Heart left ventricle (tissue), 13 donors: ENCODE measurements around the gene ENAH.

Experiments used
- CTCF ChIP-seq, 12 donors: fragments of 200-600 bp; sonication (generic) in 4 of 12; IDR thresholded peaks; one replicate each; pipeline versions ENCODE4 v1.5.0 to v1.8.0; 2018 to 2022; ENCODE audit warnings: antibody characterized with exemption in 12 of 12, mild to moderate bottlenecking in 5 of 12
- POLR2A ChIP-seq, 2 donors: fragments of 450-650 bp; IDR thresholded peaks; one replicate each; pipeline ENCODE4 v1.6.1; 2017; ENCODE audit warnings: antibody characterized with exemption in 2 of 2, mild to moderate bottlenecking in 2 of 2, moderate library complexity in 2 of 2
- donor health status: ischemic (EF 13 %, LVEDD 7.1; RV severe dilation, severe dysfunction).
- donor health status: DM: no; HTN: yes; CAD: no.
- donor health status: DM: no; HTN: no; CAD: no.
- donor health status: ischemic (EF 25% LVEDD 6.9; RV normal size, moderate dysfunction).
- donor health status: ischemic (EF 25% LVEDD 5.7; RV mildly dilated, moderate dysfunction).
- donor health status: ischemic (EF 35%, LVEDD 5.7; RV mildly dilated, moderate dysfunction).
- donor health status: nonischemic (EF 11% LVEDD 7.7; RV severe dilation, severe dysfunction).
- donor health status: DM: yes; HTN: yes; CAD: no.
- donor health status: PGD.
- donor health status: ischemic (EF 29% LVEDD 5.4; RV normal size, mild dysfunction).
- donor health status: nonischemic (EF 23%, LVEDD 6.1; RV moderate dilation, normal function).

- TF ChIP-seq POLR2A (IDR thresholded peaks at IDR 0.05) (no peak), CTCF (IDR thresholded peaks at IDR 0.05) (no peak)
These were observed 154.3 kb downstream of the ENAH start for GRCh38 chr1:225498549-225499136.
